T-helper 1 cell treated with Interleukin-12 subunit alpha and Interleukin-12 subunit beta and Interleukin-4 antibody, amounts not matched to agents 30 μg/mL and 1 μg/mL, for 36 hours (primary cell): Measurements from ENCODE around the gene TRDN.
"Not testable (repeated sequence)": the region's sequence is repeated elsewhere in the genome, so short reads cannot be mapped to it uniquely, and the experiment has no call there.

Experiments
- H3K27ac Mint-ChIP-seq: one replicate; pipeline ENCODE4 v1.8.0; 2021; ENCODE audit warnings: mild to moderate bottlenecking, mixed read lengths
- H3K27me3 Mint-ChIP-seq: one replicate; pipeline ENCODE4 v1.8.0; 2021; ENCODE audit warnings: low read depth, mixed read lengths
- H3K36me3 Mint-ChIP-seq: one replicate; pipeline ENCODE4 v1.8.0; 2021; ENCODE audit warnings: low read depth, mixed read lengths
- H3K4me1 Mint-ChIP-seq: one replicate; pipeline ENCODE4 v1.8.0; 2021; ENCODE audit warnings: low read depth, mixed read lengths
- H3K4me3 Mint-ChIP-seq: one replicate; pipeline ENCODE4 v1.8.0; 2021; ENCODE audit warnings: mild to moderate bottlenecking, moderate library complexity, mixed read lengths
- H3K9me3 Mint-ChIP-seq: one replicate; pipeline ENCODE4 v1.8.0; 2021; ENCODE audit warnings: mixed read lengths

Gene TRDN

DNA sequence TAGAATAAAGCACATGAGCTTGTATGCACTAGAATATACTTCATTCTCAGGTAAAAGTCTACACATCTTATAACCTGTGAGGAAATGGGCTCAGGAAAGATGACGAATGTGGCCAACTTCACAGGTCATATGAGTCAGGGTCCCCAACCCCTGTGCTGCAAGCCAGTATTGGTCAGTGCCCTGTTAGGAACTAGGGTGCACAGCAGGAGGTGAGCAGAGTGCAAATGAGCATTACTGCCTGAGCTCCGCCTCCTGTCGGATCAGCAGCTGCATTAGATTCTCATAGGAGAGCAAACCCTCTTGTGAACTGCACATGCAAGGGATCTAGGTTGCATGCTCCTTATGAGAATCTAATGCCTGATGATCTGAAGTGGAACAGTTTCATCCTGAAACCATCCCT, 182.3 kb downstream of the TRDN start:
- no peaks in the 10 kb centered on the region for H3K27me3 Mint-ChIP-seq
- no peaks in the 10 kb centered on the region for H3K9me3 Mint-ChIP-seq
- no peaks in the 10 kb centered on the region for H3K4me1 Mint-ChIP-seq
- no peak overlapping the region for H3K27ac Mint-ChIP-seq
- no peak overlapping the region for H3K4me3 Mint-ChIP-seq
- H3K36me3 Mint-ChIP-seq = no peaks in the 10 kb centered on the region

DNA sequence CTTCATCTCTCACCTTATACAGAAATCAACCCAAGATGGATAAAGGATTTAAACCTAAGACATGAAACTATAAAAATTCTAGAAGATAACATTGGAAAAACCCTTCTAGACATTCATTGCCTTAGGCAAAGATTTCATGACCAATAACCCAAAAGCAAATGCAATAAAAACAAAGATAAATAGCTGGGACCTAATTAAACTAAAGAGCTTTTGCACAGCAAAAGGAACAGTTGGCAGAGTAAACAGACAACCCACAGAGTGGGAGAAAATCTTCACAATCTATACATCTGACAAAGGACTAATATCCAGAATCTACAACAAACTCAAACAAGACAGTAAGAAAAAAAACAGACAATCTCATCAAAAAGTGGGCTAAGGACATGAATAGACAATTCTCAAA, 183.7 kb downstream of the TRDN start:
- not testable (repeated sequence) for H3K9me3 Mint-ChIP-seq, H3K4me3 Mint-ChIP-seq, H3K27ac Mint-ChIP-seq, H3K4me1 Mint-ChIP-seq, H3K27me3 Mint-ChIP-seq, H3K36me3 Mint-ChIP-seq

GRCh38 chr6:123448306-123448884, 188.4 kb downstream of the TRDN start:
- no peaks in the 10 kb centered on the region for H3K36me3 Mint-ChIP-seq
- no peaks in the 10 kb centered on the region for H3K27me3 Mint-ChIP-seq
- no peaks in the 10 kb centered on the region for H3K9me3 Mint-ChIP-seq
- no peak overlapping the region for H3K4me3 Mint-ChIP-seq
- no peaks in the 10 kb centered on the region for H3K4me1 Mint-ChIP-seq
- H3K27ac Mint-ChIP-seq = no peak overlapping the region

GRCh38 chr6:123447315-123447937, 189.3 kb downstream of the TRDN start:
- Mint-ChIP-seq H3K36me3 (no peaks in the 10 kb centered on the region), H3K27me3 (no peaks in the 10 kb centered on the region)

GRCh38 chr6:123439371-123439770, 197.4 kb downstream of the TRDN start:
- Mint-ChIP-seq H3K9me3 (no peaks in the 10 kb centered on the region), H3K36me3 (no peaks in the 10 kb centered on the region), H3K4me1 (no peaks in the 10 kb centered on the region), H3K4me3 (no peak overlapping the region), H3K27me3 (no peaks in the 10 kb centered on the region), H3K27ac (no peak overlapping the region)

More at GRCh38 chr6:123447315-123447937, 189.3 kb downstream of the TRDN start:
- Mint-ChIP-seq H3K4me3 (no peak overlapping the region), H3K27ac (no peak overlapping the region), H3K9me3 (no peaks in the 10 kb centered on the region), H3K4me1 (no peaks in the 10 kb centered on the region)

GRCh38 chr6:123434186-123434585, 202.6 kb downstream of the TRDN start:
- Mint-ChIP-seq H3K4me3 (no peak overlapping the region), H3K27ac (no peak overlapping the region), H3K9me3 (no peaks in the 10 kb centered on the region), H3K4me1 (no peaks in the 10 kb centered on the region), H3K27me3 (no peaks in the 10 kb centered on the region), H3K36me3 (no peaks in the 10 kb centered on the region)

- no peak overlapping the region for H3K4me3 Mint-ChIP-seq
- H3K9me3 Mint-ChIP-seq = no peaks in the 10 kb centered on the region
- H3K36me3 Mint-ChIP-seq = no peaks in the 10 kb centered on the region
- no peak overlapping the region for H3K27ac Mint-ChIP-seq
- no peaks in the 10 kb centered on the region for H3K27me3 Mint-ChIP-seq
- no peaks in the 10 kb centered on the region for H3K4me1 Mint-ChIP-seq
Measured at GRCh38 chr6:123430970-123431369, 205.8 kb downstream of the TRDN start.

DNA sequence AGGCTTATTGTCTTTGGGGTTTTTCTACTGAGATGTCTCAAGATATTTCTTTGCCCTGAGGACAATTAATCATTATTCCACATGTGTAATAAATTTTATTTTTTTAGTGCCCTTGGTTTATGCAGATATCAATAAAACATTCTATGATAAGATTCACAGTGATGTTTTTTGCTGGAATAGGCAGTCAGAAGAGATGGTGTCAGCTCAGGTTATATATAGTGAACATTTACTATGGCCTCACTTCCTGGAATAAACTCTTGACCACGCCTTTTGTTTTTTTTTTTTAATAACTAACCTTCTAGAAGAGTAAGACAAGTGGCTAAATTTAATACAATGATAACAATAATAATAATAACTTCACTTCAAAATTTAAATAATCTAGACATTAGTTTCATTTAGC, 209.7 kb downstream of the TRDN start:
- no peak overlapping the region for H3K4me3 Mint-ChIP-seq
- no peaks in the 10 kb centered on the region for H3K36me3 Mint-ChIP-seq
- no peak overlapping the region for H3K27ac Mint-ChIP-seq
- H3K9me3 Mint-ChIP-seq = no peaks in the 10 kb centered on the region
- no peaks in the 10 kb centered on the region for H3K27me3 Mint-ChIP-seq
- H3K4me1 Mint-ChIP-seq = no peaks in the 10 kb centered on the region

DNA sequence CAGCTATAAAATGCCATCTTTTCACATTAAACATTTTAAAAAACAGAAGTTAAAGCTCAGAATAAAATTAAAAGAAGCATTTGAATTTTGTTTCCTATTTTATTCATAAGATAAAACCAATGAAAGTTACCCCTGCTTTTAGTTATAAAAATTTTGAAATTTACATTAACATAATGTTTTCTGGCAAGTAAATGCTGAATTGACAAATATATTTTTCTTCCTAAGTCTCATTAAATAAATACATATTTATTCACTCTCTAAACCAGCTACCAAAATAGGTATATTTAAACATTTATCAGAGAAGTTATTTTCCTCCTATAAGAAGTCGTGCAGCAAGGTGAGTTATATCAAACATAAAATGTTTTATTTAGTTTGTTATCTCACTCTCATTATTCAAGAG, 213.6 kb downstream of the TRDN start:
- H3K36me3 Mint-ChIP-seq = no peaks in the 10 kb centered on the region
- H3K27me3 Mint-ChIP-seq = no peaks in the 10 kb centered on the region
- no peak overlapping the region for H3K27ac Mint-ChIP-seq
- no peaks in the 10 kb centered on the region for H3K9me3 Mint-ChIP-seq
- H3K4me3 Mint-ChIP-seq = no peak overlapping the region
- H3K4me1 Mint-ChIP-seq = no peaks in the 10 kb centered on the region

DNA sequence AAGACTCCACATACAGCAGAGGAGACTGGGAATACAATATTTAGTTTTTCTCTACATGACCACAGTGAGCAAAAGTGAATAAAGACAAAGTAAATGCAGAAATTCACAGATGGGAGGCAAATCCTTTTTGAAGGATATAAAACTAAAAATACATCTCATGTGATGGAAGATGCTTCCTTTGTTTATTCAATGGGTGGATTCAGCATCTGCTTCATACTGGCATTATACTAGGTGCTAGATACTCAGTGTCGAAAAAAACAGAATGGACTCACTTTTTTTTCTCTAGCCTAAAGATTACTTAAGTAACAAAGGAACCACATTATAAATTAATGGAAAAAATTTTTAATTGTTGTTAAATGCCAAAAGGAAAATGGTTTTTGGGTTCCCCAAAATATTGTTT, 216.2 kb downstream of the TRDN start:
- Mint-ChIP-seq H3K4me3 (no peak overlapping the region), H3K9me3 (no peaks in the 10 kb centered on the region), H3K27me3 (no peaks in the 10 kb centered on the region), H3K36me3 (no peaks in the 10 kb centered on the region), H3K4me1 (no peaks in the 10 kb centered on the region), H3K27ac (no peak overlapping the region)

DNA sequence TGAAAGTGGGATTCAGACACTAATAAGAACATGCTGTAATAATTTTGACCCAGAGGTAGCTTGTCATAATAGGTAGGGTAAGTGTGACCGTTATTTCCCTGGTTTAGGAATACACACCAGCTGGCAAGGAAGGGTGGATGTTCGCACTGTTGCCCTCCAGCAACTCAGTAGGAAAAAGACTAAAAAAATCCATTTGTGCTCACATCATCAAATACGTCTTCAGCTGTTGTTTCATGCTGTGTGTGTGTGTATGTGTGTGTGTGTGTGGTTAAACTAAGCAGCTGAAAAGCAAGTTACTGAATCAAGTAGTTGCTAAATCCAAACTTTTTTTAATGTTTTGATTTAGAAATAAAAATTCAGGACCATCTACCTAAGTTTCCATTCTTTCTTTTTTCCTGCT, 218.7 kb downstream of the TRDN start:
- no peaks in the 10 kb centered on the region for H3K27me3 Mint-ChIP-seq
- H3K9me3 Mint-ChIP-seq = no peaks in the 10 kb centered on the region
- no peaks in the 10 kb centered on the region for H3K36me3 Mint-ChIP-seq
- H3K4me3 Mint-ChIP-seq = no peak overlapping the region
- no peak overlapping the region for H3K27ac Mint-ChIP-seq
- no peaks in the 10 kb centered on the region for H3K4me1 Mint-ChIP-seq

DNA sequence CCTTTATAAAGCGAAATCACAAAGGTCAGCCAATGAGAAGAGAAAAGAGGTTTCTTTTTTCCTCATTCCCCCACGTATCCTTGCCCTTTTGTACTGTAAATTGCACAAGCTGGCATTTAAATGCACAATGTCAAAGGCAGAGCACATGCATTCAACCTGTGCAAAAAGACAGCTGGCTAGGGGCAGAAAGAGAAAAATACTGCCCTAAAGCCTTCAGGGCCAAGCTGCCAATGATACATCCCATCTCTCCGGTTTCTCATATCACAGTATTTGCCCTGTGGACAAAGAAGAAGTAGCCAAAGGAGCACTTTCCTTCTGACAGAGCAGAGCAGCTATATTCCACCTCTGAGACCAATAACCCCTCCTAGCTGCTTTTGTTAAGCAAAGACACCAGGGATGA, 219.2 kb downstream of the TRDN start:
- Mint-ChIP-seq H3K27ac (no peak overlapping the region), H3K4me1 (no peaks in the 10 kb centered on the region), H3K27me3 (no peaks in the 10 kb centered on the region), H3K4me3 (no peak overlapping the region), H3K36me3 (no peaks in the 10 kb centered on the region), H3K9me3 (no peaks in the 10 kb centered on the region)

- Mint-ChIP-seq H3K4me1 (no peaks in the 10 kb centered on the region), H3K4me3 (no peak overlapping the region), H3K9me3 (no peaks in the 10 kb centered on the region), H3K27me3 (no peaks in the 10 kb centered on the region), H3K27ac (no peak overlapping the region), H3K36me3 (no peaks in the 10 kb centered on the region)
Measured at GRCh38 chr6:123415844-123416468, 220.8 kb downstream of the TRDN start.

- Mint-ChIP-seq H3K4me1 (no peaks in the 10 kb centered on the region), H3K9me3 (no peaks in the 10 kb centered on the region), H3K36me3 (no peaks in the 10 kb centered on the region), H3K27ac (no peak overlapping the region), H3K4me3 (no peak overlapping the region), H3K27me3 (no peaks in the 10 kb centered on the region)
Measured at GRCh38 chr6:123404975-123405374, 231.8 kb downstream of the TRDN start.

DNA sequence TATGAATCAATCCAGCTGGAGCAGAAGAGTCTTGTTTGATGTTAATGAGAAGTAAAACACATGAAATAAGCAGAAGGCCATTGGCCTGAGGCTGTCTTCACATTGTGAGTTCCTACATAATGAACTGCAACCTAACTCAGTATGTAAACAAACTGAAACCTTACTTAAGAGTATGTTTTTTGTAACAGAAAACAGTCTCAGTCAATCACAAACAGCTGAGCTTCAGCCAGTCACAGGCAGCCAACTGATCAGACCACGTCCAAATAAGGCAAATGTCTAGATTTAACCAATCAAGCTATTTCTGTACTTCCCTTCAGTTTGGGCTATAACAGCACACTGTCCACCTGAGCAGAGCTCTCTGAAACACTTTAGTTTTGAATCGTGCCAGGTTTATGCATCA, 234.7 kb downstream of the TRDN start:
- no peak overlapping the region for H3K4me3 Mint-ChIP-seq
- H3K36me3 Mint-ChIP-seq = no peaks in the 10 kb centered on the region
- H3K9me3 Mint-ChIP-seq = no peaks in the 10 kb centered on the region
- no peak overlapping the region for H3K27ac Mint-ChIP-seq
- no peaks in the 10 kb centered on the region for H3K27me3 Mint-ChIP-seq
- H3K4me1 Mint-ChIP-seq = no peaks in the 10 kb centered on the region
